GM19395 (cell line): ENCODE data around the gene SUMO2.
"Not testable (repeated sequence)": the region's sequence is repeated elsewhere in the genome, so short reads cannot be mapped to it uniquely, and the experiment has no call there.

Source experiments
- ATAC-seq: cut with Tn5 transposase; IDR thresholded peaks from one replicate; pipeline ENCODE4 v1.9.1; 2021; ENCODE audit warnings: mild to moderate bottlenecking, moderate library complexity; ENCODE audit not compliant: unreplicated experiment

The SUMO2 gene

DNA sequence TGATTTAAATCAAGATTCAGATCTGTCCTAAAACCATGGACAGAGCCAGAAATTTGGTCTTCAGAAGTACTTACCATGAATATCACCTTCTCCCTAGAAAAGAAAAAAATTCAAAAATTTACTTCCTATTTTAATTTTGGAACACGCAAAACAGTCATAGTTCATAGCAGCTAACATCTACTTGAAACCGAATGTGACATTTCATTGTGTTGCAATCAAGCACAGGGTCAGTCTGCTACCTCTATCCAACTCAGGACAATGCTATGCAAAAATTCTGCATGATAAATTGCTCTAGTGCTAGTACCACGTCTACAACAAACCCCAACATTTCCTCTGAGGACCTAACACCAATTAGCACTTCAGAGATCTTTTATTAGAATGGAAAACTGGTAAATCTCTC, 36.2 kb downstream of the SUMO2 start:
- ATAC-seq, result no peak

DNA sequence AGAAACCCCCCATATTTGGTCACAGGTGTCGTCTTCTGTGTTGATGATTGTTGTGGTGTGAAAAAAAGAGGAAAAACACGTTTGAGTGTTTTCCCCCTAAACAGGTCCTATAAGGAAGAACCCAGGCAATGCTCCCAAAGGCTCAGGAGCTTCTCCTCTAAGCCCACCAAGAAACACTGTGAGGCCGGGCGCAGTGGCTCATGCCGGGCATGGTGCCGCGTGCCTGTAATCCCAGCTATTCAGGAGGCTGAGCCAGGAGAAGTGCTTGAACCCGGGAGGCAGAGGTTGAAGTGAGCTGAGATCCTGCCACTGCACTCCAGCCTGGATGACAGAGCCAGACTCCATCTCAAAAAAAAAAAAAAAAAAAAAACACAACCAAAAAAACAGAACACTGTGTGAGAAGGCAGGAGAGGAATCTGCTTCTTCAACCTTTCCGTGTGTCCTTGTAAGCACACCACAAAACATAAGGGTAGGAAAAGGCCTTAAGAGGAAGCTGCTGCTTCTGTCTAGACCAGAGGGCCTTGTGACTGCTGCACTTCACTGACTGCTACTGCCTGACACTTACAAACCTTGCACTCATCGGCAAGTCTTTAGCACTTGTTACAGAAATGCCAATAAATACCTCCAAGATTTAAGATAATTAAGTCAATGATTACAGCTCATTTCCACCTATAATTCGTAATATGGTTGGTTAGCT, 37.8 kb downstream of the SUMO2 start:
- no peak for ATAC-seq

DNA sequence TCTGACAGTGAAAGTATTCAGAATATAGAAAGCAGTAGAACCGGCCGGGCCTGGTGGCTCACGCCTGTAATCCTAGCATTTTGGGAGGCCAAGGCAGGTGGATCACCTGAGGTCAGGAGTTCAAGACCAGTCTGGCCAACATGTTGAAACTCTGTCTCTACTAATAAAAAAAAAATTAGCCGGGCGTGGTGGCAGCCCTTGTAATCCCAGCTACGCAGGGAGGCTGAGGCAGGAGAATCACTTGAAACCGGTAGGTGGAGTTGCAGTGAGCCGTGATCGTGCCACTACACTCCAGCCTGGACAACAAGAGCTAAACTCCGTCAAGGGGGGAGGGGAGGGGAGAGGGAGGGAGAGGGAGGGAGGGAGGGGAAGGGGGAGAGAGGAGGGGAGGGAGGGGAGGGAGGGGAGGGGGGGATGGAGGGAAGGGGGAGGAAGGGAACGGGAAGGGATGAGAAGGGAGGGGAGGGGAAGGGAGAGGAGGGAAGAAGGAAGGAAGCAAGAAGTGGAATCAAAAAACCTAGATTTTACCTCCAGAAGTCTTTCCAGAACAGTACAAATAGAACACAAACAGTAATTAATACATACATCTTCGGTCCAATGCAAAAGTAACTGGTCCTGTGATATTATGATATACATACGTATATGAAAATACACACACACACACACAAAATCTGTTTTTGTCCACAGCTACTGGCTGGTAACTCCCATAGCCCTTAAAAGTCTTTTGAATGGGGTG, 40.4 kb downstream of the SUMO2 start:
- ATAC-seq, result no peak

DNA sequence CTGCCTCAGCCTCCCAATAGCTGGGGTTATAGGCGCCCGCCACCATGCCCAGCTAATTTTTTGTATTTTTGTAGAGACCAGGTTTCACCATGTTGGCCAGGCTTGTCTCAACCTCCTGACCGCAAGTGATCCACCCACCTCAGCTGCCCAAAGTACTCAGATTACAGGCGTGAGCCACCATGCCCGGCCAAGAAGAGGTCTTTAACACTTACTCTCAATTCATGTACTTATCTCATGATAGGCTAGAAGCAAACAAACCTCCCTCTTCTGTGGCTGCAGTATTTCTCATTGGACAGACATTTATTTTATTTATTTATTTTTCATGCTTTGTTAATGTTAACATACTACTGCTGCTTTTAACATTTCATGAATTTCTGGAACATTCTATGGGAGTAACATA, 44.2 kb downstream of the SUMO2 start:
- no peak for ATAC-seq

DNA sequence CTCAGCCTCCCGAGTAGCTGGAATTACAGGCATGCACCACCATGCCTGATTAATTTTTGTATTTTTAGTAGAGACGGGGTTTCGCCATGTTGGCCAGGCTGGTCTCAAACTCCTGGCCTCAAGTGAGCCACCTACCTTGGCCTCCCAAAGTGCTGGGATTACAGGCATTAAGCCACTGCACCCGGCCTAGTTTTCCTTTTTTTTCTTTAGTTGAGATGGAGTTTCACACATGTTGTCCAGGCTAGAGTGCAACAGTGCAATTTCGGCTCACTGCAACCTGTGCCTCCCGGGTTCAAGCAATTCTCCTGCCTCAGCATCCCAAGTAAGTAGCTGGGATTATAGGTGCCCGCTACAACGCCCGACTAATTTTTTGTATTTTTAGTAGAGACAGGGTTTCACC, 45.0 kb downstream of the SUMO2 start:
- ATAC-seq, result not testable (repeated sequence)

DNA sequence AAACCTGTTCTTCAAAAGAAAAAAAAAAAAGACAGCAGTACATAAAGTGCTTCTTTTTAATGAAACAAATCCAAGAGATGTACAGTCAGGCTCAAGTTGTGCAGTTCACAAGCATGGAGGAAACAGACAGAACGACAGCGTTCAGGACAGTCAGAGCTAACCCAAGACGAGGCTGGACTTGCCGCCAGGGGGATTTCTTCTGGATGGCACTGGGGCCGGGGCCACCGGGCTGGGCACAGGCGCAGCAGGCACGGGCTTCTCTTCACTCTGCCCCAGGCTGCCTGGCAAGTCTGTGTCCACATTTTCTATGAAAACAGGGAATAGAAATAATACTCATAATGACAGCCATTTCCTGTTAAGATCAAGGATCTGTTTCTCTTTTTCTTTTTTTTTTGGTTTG, 46.8 kb downstream of the SUMO2 start:
- no peak for ATAC-seq

DNA sequence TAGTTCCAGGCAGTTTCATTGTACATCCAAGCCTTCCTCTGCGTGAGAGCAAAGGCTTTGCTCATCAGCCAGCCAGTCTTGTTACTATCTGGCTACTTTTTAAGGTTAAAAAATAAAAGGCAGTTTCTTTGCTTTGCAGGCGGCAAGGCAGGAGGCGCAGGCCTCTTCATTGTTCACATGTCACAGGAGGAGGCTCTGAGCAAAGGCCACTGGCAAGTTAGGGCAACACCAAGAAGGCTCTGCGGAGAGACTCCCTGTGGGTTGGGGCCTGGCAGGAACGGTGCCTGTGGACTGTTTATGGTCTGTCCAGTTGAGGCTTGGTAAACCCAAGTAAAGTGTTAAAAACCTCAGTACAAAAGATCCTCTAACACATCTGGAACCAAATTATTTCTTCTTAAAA, 47.3 kb downstream of the SUMO2 start:
- ATAC-seq, result no peak

DNA sequence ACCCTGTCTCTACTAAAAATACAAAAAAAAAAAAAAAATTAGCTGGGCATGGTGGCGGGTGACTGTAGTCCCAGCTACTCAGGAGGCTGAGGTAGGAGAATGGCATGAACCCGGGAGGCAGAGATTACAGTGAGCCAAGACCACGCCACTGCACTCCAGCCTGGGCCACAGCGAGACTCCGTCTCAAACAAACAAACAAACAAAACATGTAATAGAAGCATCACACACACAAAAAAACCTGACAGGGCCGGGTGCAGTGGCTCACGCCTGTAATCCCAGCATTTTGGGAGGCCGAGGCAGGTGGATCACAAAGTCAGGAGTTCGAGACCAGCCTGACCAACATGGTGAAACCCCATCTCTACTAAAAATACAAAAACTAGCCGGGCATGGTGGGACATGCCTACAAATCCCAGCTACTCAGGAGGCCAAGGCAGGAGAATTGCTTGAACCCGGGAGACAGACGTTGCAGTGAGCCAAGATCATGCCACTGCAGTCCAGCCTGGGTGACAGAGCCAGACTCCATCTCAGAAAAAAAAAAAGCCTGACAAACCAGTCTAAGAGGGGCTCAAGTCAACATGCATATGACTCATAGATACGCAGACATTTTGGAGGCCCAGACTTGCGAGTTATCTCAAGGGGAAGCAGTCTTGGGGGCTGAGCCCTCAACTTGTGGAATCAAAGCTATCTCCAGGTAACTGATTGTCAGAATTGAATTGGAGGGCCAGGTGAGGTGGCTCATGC, 49.0 kb downstream of the SUMO2 start:
- not testable (repeated sequence) for ATAC-seq

DNA sequence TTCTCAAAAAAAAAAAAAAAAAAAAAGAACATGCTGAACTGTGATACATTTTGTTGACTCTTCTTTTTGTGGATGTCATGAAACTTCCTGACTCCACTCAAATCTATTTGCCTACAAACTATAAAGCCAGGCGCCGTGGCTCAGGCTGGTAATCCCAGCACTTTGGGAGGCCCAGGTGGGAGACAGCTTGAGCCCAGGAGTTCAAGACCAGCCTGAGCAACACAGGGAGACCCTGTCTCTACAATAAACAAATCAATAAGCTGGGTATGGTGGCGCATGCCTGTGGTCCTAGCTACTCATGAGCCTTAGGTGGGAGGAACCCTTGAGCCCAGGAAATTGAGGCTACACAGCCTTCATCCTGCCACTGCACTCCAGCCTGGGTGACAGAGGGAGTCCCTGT, 49.8 kb downstream of the SUMO2 start:
- no peak for ATAC-seq

DNA sequence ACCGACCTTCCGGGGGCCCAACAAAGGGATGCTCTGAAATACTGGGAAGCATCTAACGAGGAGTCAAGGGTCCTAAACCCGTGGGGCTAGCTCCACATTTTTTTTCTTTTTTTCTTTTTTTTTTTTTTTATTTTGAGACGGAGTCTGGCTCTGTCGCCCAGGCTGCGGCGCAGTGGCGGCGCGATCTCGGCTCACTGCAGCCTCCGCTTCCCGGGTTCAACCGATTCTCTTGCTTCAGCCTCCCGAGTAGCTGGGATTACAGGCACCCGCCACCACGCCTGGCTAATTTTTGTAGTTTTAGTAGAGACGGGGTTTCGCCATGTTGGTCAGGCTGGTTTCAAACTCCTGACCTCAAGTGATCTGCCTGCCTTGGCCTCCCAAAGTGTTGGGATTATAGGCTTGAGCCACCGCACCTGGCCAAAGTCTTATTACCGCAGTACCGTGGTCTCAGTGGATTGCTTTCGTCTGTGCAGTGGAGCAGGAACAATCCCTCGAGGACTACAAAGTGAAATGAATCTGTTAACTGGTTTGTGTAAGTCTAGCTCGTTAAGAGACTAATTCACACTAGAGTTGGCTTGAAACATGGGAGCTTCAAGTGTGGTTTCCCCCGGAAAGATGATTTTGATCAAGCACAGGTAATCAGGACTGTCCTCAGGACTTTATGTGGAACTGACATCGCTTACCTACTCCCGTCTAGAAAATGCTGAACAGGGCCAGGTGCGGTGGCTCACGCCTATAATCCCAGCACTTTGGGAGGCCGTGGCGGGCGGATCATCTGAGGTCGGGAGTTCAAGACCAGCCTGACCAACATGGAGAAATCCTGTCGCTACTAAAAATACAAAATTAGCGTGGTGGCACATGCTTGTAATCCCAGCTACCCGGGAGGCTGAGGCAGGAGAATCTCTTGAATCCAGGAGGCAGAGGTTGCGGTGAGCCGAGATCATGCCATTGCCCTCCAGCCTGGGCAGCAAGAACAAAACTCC, 50.5 kb downstream of the SUMO2 start:
- ATAC-seq, result not testable (repeated sequence)

DNA sequence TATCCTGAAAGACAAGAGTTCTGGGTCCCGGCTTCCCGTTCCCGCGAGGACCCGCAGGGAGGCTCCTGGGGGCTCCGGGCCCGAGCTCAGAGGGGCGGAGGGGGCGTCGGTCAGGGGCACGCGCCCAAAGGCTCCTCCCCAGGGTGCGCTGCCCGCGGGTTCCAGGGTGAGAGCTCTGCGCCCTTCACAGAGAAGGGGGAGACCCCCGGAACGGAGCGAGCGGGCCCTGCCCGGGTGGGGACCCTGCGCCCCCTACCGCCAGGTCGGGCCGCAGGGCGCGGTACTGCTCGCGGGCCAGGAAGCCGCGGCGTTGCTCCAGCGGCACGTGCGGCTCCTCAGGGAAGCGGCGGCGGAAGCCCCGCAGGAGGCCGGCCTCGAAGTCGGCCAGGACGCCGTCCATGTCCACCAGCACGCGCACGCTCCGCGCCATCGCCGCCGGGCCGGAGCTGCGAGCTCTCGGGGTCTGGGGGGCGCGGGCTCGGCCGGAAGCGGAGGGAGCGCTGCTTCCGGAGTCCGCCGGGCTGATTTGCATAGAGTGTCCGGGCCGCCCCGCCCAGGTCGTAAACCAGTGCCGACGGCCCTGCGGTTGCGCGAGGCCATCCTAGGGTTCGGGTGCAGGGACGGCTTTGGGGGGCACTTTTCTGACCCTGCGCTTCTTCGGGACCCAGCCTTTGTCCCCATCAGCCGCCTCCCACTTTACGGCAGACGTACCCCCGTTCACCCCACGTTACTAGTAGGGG, 51.3 kb downstream of the SUMO2 start, which contains the start of gene NT5C:
NT5C (minus strand) TSS at position 465 of the 740 bp plus-strand sequence; CDS start at position 430, 35 bp downstream.
- ATAC-seq, result peak; percentile 84

DNA sequence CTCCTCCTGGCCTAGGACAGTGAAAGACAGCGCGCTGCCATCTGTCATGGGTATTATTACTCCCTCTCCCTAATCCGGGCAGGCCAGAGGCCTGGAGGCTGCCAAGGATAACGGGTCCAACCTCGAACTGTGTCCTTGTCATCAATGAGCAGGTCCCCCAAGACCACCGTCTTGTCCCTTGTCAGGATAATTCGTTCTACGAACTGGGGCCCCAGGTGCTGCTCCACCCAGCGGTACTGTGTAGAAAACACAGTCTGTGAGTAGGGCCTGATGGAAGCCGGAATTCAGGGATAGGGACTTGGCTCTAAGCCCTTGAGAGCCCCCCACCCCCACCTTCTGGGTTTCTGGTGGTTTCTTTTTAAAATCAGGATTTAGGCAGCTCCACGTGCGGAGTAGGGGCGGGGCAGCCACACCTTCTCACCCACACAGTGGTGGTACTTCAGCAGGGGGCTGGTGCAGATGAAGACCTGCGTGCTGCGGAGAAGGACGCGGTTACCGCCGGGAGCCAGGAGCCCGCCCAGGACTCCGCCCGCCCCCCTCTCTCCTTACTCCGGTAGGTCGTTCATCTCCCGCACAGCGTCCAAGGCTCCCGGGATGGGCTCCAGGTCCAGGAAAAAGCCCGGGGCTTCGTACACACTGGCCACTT, 52.0 kb downstream of the SUMO2 start:
- peak; percentile 26 for ATAC-seq

DNA sequence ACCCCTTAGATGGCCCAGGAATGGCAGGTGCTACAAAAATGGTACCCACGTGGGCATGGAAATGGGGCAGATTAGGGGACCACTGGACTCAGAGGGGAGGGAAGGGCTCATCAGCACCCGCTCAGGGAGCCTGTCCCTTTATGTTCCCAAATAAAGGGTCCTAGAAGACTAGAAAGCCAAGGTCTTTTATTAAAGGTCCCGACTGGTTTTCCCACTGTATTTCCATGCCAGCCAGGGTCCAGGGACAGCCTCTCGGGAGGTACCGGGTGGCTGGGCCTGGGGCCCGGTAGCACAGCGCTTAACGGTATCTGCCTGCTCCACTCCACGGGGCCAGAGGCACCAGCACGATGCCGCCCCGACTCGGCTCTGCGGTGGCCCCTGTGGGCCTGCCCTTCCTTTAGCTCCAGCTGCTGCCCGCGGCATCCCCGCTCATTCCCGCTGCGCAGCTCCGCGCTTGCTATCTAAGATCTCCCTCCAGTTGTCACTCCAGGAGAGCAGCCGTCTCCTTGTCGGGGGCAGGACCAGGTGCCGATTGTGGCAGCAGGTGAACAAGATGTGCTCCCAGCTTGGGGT, 52.6 kb downstream of the SUMO2 start:
- ATAC-seq, result no peak

DNA sequence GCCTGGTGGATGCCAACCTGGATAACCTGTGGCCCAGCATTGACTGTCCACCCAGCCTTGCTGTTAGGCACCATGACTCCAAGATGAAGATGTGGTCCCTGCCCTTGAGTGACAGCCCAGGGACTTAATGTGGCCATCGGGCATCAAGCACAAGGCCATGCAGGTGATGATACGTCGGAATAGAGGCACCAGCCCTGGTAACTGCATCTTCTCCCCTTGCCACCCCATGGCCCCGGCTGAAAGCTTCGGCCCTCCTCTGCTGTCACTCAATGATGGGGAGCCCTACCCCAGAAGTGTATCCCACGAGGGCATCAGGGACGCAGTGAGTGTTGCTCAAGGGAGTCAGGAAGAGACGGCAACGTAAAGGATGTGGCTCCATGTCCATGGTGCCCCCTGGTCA, 53.2 kb downstream of the SUMO2 start:
- no peak for ATAC-seq

DNA sequence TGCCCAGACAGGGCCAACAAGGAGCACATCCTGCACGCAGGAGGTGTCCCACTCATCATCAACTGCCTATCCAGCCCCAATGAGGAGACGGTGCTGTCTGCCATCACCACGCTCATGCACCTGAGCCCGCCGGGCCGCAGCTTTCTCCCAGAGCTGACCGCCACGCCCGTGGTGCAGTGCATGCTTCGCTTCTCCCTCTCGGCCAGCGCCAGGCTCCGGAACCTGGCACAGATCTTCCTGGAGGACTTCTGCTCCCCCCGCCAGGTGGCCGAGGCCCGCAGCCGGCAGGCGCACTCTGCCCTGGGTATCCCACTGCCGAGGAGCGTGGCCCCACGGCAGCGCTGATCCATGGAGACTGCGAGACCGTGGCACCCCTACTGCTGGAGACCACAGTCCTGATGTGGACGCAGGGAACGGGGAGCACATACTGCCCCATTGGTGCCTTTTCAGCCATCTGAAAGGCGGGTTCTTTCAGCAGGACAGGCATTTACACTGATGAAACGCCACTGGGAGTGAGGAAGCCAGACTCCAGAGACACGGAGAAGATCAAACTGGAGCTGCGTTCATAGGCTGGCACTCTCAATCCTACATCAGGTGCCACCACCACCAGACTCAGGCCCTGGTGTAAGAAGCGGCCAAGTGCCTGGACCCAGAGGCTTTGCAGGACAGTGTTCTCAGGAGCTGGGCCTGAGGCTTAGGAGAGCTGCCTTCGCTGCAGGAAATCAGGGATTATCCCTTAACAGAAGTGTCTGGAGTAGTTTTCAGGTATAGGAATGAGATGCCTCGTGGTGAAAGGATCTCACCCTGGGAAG, 53.9 kb downstream of the SUMO2 start:
- no peak for ATAC-seq

DNA sequence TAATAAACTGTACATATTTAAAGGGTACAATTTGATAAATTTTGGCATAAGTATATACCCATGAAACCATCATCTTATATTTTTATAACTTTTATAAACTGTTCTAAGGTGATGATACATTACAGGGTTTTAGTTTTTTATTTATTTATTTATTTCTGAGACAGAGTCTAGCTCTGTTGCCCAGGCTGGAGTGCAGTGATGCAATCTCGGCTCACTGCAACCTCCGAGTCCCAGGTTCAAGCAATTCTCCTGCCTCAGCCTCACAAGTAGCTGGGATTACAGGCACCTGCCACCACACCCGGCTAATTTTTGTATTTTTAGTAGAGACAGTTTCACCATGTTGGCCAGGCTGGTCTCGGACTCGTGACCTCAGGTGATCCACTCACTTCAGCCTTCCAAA, 54.8 kb downstream of the SUMO2 start:
- ATAC-seq, result not testable (repeated sequence)

DNA sequence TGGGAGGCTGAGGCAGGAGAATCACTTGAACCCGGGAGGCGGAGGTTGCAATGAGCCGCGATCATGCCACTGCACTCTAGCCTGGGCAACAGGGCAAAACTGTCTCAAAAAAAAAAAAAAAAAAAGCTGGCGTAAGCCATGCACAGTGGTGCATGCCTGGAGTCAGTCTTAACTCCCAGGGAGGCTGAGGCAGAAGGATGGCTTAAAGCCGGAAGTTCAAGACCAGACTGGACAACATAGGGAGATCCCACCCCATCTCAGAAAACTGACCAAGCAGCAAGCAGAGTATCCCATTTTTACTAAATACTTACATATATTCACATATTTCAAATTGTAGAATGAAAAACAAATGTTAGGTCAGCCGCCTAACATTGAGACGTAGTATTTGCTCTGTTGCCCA, 55.8 kb downstream of the SUMO2 start:
- ATAC-seq, result no peak

DNA sequence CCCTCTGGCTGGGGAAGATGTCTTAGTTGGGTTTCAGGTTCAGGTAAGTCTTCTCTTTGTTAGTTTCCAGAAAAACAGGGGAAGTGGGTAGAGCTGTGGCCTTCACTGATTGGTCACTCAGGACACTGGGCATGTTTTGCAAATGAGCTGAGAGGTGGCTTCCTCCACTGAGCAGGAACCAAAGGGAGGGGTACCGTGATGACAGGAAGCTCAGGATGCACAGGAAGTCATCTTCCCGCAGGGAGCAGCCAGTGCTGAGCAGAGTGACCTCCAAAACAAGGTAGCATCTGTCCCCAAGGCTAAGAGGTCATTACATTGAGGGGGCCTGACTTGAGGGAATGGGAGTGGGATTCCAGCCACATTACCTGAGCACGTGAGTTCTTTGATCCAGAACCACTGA, 56.8 kb downstream of the SUMO2 start:
- ATAC-seq, result no peak
